MM.1S (cell line): ENCODE data around the gene CTTN.

ENCODE experiments used
- DNase-seq: peaks from one replicate; pipeline ENCODE4 v3.0.0-alpha.2; 2015
- H2AFZ ChIP-seq: fragments of 300-600 bp; sonication (generic); 2 replicates; pipeline ENCODE4 v1.6.0; 2016; ENCODE audit warnings: antibody characterized with exemption, low read length
- H3F3A ChIP-seq: fragments of 300-600 bp; sonication (generic); 2 replicates; pipeline ENCODE4 v1.6.1; 2016; ENCODE audit warnings: mild to moderate bottlenecking, antibody characterized with exemption, low read length, moderate library complexity, mixed read lengths; ENCODE audit not compliant: insufficient read depth
- H3K27ac ChIP-seq: fragments of 300-600 bp; sonication (generic); 2 replicates; pipeline ENCODE4 v1.5.1; 2016; ENCODE audit warnings: mild to moderate bottlenecking, low read length
- H3K27me3 ChIP-seq: fragments of 300-600 bp; sonication (generic); replicated peaks from 2 replicates; pipeline ENCODE4 v1.6.0; 2016; ENCODE audit warnings: low read length; ENCODE audit not compliant: insufficient read depth
- H3K36me3 ChIP-seq: fragments of 300-600 bp; sonication (generic); replicated peaks from 2 replicates; pipeline ENCODE4 v1.6.1; 2016; ENCODE audit warnings: mild to moderate bottlenecking, low read length, mixed read lengths; ENCODE audit not compliant: insufficient read depth
- H3K4me1 ChIP-seq: fragments of 300-600 bp; sonication (generic); 2 replicates; pipeline ENCODE4 v1.6.1; 2016; ENCODE audit warnings: low read length, mixed read lengths
- H3K4me2 ChIP-seq: fragments of 300-600 bp; sonication (generic); 2 replicates; pipeline ENCODE4 v1.6.0; 2016; ENCODE audit warnings: low read depth, low read length
- H3K4me3 ChIP-seq: fragments of 300-600 bp; sonication (generic); 2 replicates; pipeline ENCODE4 v1.5.1; 2016; ENCODE audit warnings: low read length, mixed read lengths
- H3K79me2 ChIP-seq: fragments of 300-600 bp; sonication (generic); 2 replicates; pipeline ENCODE4 v1.6.1; 2016; ENCODE audit warnings: mixed run types, low read length, mixed read lengths
- H3K9ac ChIP-seq: fragments of 300-600 bp; sonication (generic); 2 replicates; pipeline ENCODE4 v1.6.1; 2016; ENCODE audit warnings: low read length, mixed read lengths
- H3K9me2 ChIP-seq: fragments of 300-600 bp; sonication (generic); replicated peaks from 2 replicates; pipeline ENCODE4 v1.6.1; 2016; ENCODE audit warnings: mild to moderate bottlenecking, low read length, mixed read lengths; ENCODE audit not compliant: insufficient read depth
- H3K9me3 ChIP-seq: fragments of 300-600 bp; sonication (generic); replicated peaks from 2 replicates; pipeline ENCODE4 v1.6.1; 2016; ENCODE audit warnings: mild to moderate bottlenecking, low read length, mixed read lengths; ENCODE audit not compliant: insufficient read depth
- H4K20me1 ChIP-seq: fragments of 300-600 bp; sonication (generic); 2 replicates; pipeline ENCODE4 v1.6.1; 2016; ENCODE audit warnings: mild to moderate bottlenecking, low read length, moderate library complexity, mixed read lengths; ENCODE audit not compliant: insufficient read depth
- EZH2 ChIP-seq: fragments of 300-600 bp; sonication (generic); optimal IDR thresholded peaks from 2 replicates; pipeline ENCODE3; 2017; ENCODE audit warnings: low read depth, mild to moderate bottlenecking, antibody characterized with exemption, low read length, mixed read lengths
- EZH2phosphoT487 ChIP-seq: fragments of 300-600 bp; sonication (generic); IDR thresholded peaks from 2 replicates; pipeline ENCODE4 v1.6.1; 2018; ENCODE audit warnings: antibody characterized with exemption, low read length
- TF ChIP-seq, protein P1 (sequence below): fragments of 300-600 bp; sonication (generic); IDR thresholded peaks from 2 replicates; pipeline ENCODE4 v1.5.1; 2016; ENCODE audit warnings: antibody characterized with exemption, low read length, mixed read lengths

CTTN gene

DNA sequence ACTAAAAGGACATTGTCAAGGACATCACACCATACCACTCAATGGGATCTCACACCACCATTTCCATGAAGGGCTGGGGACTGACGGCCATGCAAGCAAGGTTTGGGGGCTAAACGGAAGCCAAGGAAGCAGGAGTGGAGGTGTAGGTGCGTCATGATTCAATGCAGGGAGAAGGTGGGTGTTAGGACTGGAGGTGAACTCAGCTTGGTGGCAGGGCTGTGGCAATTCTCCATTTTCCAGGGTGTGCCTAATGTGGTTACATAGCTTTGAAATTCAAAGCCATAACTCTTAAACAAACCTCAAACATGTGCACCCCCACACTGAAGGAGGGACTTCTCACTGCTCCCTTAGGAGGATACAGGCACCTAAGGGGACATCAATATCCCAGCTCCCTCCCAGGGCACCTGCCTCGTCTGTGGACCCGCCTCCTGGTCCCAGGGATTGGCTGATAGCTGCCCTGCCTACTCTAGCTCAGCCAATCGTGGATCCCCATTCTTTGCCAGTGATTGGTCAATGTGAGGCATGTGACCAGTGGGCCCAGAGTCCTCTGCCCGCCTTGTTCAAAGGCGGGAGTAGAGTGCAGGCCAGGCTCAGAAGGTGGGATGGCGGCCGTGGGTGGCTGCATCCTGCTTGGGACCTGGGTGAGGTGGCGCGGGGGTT is 64.6 kb downstream of the CTTN start:
- Histone ChIP-seq H3K27me3 (peaks cover 91% of the 10 kb centered on the region), H3K9me2 (no peaks in the 10 kb centered on the region), H3K4me3 (no peak overlapping the region), H3K9ac (no peak overlapping the region), H3F3A (no peaks in the 10 kb centered on the region), H3K36me3 (no peaks in the 10 kb centered on the region), H2AFZ (no peak overlapping the region), H3K4me1 (no peaks in the 10 kb centered on the region), H4K20me1 (no peaks in the 10 kb centered on the region), H3K4me2 (no peak overlapping the region), H3K9me3 (no peaks in the 10 kb centered on the region), H3K79me2 (no peaks in the 10 kb centered on the region), H3K27ac (no peak overlapping the region)
- DNase-seq, result no peak
- TF ChIP-seq EZH2, result no peak
- TF ChIP-seq, protein P1, sequence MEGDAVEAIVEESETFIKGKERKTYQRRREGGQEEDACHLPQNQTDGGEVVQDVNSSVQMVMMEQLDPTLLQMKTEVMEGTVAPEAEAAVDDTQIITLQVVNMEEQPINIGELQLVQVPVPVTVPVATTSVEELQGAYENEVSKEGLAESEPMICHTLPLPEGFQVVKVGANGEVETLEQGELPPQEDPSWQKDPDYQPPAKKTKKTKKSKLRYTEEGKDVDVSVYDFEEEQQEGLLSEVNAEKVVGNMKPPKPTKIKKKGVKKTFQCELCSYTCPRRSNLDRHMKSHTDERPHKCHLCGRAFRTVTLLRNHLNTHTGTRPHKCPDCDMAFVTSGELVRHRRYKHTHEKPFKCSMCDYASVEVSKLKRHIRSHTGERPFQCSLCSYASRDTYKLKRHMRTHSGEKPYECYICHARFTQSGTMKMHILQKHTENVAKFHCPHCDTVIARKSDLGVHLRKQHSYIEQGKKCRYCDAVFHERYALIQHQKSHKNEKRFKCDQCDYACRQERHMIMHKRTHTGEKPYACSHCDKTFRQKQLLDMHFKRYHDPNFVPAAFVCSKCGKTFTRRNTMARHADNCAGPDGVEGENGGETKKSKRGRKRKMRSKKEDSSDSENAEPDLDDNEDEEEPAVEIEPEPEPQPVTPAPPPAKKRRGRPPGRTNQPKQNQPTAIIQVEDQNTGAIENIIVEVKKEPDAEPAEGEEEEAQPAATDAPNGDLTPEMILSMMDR, result no peak
- no peak for TF ChIP-seq EZH2phosphoT487

DNA sequence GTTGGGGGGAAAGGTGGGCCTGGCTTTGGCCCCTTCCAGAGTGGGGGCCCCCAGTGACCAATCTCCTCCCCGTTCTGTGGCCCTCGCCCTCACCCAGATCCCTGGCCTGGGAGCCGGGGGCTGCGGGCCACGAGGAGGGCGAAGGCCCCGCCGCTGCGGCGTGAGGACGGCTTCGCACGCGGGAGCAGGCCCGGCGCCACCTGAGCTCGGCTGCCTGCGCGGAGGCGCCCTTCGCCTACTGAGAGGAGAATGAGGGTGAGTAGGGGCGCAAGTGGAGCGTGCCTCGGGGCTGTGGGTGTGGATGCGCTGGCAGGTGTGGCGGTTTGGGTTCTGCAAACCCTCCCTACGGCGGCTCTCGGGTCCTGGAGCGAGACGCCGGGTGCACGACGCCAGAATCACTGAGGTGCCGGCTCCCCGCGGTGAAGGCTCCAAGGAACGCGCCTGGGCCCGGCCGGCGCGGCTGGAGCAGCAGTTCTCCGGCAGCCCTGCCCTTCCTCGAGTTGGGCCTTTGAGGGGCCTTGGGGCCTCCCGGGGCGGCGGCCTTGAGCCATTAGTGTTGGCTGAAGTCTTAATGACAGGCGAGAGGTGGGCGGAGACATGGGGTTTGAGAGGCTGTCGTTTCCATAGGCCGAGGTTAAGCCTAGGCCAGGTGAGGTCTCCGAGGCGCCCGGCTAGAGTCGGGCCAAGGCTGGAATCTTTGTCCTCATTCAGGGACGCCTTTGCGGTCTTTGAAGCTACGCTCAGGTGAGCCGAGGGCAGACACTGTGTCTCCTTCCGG is 65.3 kb downstream of the CTTN start:
- H3K27ac ChIP-seq, result no peak overlapping the region
- H3K4me3 ChIP-seq, result no peak overlapping the region
- no peak overlapping the region for H3K4me2 ChIP-seq
- TF ChIP-seq, protein P1, result no peak
- TF ChIP-seq EZH2phosphoT487, result no peak
- no peak for TF ChIP-seq EZH2
- H3K9me3 ChIP-seq, result no peaks in the 10 kb centered on the region
- peaks cover 91% of the 10 kb centered on the region for H3K27me3 ChIP-seq
- H3K9ac ChIP-seq, result no peak overlapping the region
- H3K4me1 ChIP-seq, result no peaks in the 10 kb centered on the region
- H3K9me2 ChIP-seq, result no peaks in the 10 kb centered on the region
- no peaks in the 10 kb centered on the region for H3F3A ChIP-seq
- H3K36me3 ChIP-seq, result no peaks in the 10 kb centered on the region
- no peaks in the 10 kb centered on the region for H3K79me2 ChIP-seq
- no peak overlapping the region for H2AFZ ChIP-seq
- no peaks in the 10 kb centered on the region for H4K20me1 ChIP-seq
- no peak for DNase-seq

DNA sequence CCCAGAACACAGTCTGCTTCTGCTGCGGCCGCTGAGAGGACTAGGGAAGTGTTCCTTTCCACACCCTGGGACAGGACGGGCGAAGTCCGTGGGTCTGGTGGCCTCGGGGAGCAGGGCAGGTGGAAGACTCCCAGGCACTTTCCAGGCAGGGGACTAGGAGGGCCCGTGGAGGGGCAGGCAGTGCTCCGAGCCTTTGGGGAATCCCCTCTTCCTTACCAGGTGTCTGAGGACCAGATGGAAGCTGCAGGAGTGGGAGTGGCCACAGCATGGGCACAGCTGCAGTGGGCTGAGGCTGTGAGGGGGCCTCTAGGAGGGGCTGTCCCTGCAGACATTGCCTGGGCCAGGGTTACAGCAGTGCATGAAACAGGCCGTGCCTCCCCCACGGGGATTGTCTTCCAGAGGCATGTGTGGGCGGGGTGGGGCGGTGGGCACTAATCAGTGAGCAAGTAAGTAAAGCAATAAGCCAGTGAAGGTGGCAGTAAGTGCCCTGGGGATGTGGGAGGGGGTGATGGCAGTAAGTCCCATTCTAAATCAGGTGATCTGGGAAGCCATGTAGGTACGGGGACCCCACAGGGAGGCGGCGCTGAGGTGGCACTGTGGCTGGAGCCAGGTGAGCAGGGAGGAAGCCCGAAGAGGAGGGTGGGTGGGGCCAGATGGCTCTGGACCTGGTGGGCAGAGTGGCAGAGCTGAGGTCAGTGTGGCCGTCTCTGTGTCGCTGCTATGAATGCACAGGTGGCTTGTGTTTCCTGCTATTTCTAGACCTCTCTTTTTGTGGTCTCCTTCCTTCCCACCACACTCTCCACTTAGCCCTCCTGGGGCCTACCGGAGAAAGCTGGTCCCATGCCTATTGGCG is 66.4 kb downstream of the CTTN start:
- Histone ChIP-seq H2AFZ (no peak overlapping the region), H3K9me3 (no peaks in the 10 kb centered on the region), H3K36me3 (no peaks in the 10 kb centered on the region), H3K4me3 (no peak overlapping the region), H3K27me3 (peaks cover 90% of the 10 kb centered on the region), H3F3A (0 out of 2 replicates have a peak, but pooled peaks cover 6% of the 10 kb centered on the region), H3K27ac (no peak overlapping the region), H4K20me1 (no peaks in the 10 kb centered on the region), H3K9ac (no peak overlapping the region), H3K79me2 (no peaks in the 10 kb centered on the region), H3K4me1 (peaks cover 4% of the 10 kb centered on the region), H3K9me2 (no peaks in the 10 kb centered on the region), H3K4me2 (no peak overlapping the region)
- TF ChIP-seq, protein P1, result no peak
- TF ChIP-seq EZH2phosphoT487, result no peak
- TF ChIP-seq EZH2, result no peak
- no peak for DNase-seq
